Spinal cord (tissue), 10 donors: Measurements from ENCODE around the gene LSS. TPM values are rescaled to one million over a fixed set of nuclear protein-coding genes. Genes with fewer than 3 reads are reported as not detected.

Experiments used
- DNase-seq, 6 donors: peaks; one replicate each; pipeline versions ENCODE4 v3.0.0 to v3.0.0-alpha.2; 2013 to 2015; ENCODE audit warnings: low spot score in 6 of 6, low read depth in 4 of 6
- H3K27ac ChIP-seq: one replicate; pipeline ENCODE4 v1.5.1; 2013; ENCODE audit warnings: low read depth, low read length, control low read depth
- H3K27me3 ChIP-seq: one replicate; pipeline ENCODE4 v1.6.1; 2013; ENCODE audit warnings: low read length; ENCODE audit not compliant: control insufficient read depth, insufficient read depth
- H3K36me3 ChIP-seq: one replicate; pipeline ENCODE4 v1.6.1; 2013; ENCODE audit warnings: low read length; ENCODE audit not compliant: control insufficient read depth, insufficient read depth
- H3K4me1 ChIP-seq: one replicate; pipeline ENCODE4 v1.6.1; 2013; ENCODE audit warnings: low read length; ENCODE audit not compliant: control insufficient read depth, insufficient read depth
- H3K4me3 ChIP-seq: one replicate; pipeline ENCODE4 v1.5.1; 2013; ENCODE audit warnings: low read depth, low read length, control low read depth
- H3K9me3 ChIP-seq: one replicate; pipeline ENCODE4 v1.6.1; 2013; ENCODE audit warnings: low read length; ENCODE audit not compliant: control insufficient read depth, insufficient read depth
- WGBS: methylation state at CpG from one replicate; pipeline ENCODE4 v1.1.5; 2013; ENCODE audit warnings: missing lambda C conversion rate; ENCODE audit not compliant: insufficient coverage; 5-methylcytosine and 5-hydroxymethylcytosine counted together
- polyA plus RNA-seq, 2 donors: library from polyadenylated mRNA; unstranded; fragments of 120-200 nt; gene quantifications; one replicate each; pipeline ENCODE4 v1.2.1, GENCODE V29; 2013; ENCODE audit not compliant: insufficient read length in 2 of 2
- total RNA-seq, 2 donors: library from RNA; depleted of rRNA in 1 of 2; stranded (reverse); fragments of 120-200 nt in 1 of 2; fragments of >200 nt in 1 of 2; gene quantifications; one replicate each; pipeline versions ENCODE4 v1.2.3 to v1.2.4, GENCODE V29; 2013 to 2014
- donor health status: healthy.

LSS gene
- total and polyA plus RNA-seq, 4 donors = 55.6 to 167 (median 115) TPM

DNA sequence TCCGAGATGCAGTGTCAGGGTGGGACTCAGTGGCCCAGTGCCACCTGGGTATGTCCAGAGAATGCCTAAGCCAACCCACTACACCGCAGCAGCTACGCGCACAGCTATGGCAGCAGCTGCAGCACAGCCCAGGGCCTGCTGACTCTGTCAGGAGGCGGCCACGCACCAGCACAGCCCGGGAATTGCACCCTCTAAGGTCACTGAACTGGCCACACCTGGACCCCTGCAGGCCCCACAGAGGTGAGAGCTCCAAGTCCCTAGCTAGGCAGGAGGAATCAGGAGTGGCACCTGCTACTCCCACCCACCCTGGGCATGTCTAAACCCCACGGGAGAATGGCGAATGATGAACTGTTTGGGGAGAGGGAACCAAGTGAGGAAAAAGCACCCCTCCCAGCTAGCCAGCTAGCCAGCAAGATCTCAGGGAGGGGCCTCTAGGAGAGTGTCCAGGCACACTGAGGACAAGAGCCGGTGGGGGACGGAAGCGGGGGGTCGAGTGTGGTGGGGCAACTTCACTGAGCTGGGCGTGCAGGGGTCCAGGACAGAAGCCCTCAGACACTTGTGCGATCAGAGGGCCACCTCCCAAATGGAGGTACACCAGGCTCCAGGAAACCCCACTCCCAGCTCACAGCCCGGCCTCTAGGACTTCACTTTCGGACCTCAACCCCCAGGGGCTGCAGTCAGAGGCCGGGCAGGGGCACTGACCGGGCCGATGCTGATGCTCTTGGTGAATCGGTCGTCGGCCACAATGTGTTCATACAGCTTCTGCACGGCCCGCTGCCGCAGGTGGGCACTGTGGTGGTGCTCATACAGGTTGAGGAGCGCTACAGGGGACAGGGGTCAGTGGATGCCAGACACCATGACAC, 13.9 kb downstream of the LSS start:
- Histone ChIP-seq H3K27me3 (no peaks in the 10 kb centered on the region), H3K9me3 (no peaks in the 10 kb centered on the region), H3K4me1 (peaks cover 7% of the 10 kb centered on the region), H3K27ac (no peak overlapping the region), H3K4me3 (no peak overlapping the region), H3K36me3 (peaks cover 98% of the 10 kb centered on the region)
- 95% methylated on average over 25 of the region's 27 CpGs for WGBS
- no peak for DNase-seq

DNA sequence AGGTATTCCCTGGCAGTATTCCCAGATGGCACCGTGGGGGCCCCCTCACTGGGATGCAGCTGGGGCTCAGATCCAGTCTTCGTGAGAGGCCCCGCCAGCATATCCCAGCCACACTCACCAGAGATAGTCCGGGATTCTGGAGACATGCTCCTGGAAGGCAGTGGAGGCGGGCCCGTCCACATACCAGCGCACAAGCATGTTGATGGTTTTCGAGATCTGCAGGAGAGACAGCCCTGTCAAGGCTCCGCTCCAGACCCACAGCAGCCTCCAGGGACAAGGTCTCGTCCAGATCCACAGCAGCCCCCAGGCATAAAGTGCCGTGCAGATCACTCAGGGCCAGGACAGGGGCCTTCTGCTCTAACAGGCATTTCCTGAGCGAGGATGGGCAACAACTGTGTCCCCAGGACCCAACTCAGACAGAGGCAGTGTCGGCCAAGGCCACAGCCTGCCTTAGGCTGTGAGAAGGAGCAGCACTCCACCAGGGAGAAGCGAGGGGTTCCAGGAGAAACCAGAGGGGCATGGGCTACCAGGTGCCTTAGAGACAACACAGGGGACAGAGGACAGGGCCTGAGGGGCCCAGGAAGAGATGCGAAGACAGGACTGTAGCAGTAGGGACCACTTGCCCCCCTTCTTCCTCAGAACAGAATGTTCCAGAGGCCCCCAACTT, 14.8 kb downstream of the LSS start:
- no peaks in the 10 kb centered on the region for H3K27me3 ChIP-seq
- 79% methylated on average over 15 of the region's 15 CpGs for whole genome bisulfite sequencing
- no peak overlapping the region for H3K27ac ChIP-seq

DNA sequence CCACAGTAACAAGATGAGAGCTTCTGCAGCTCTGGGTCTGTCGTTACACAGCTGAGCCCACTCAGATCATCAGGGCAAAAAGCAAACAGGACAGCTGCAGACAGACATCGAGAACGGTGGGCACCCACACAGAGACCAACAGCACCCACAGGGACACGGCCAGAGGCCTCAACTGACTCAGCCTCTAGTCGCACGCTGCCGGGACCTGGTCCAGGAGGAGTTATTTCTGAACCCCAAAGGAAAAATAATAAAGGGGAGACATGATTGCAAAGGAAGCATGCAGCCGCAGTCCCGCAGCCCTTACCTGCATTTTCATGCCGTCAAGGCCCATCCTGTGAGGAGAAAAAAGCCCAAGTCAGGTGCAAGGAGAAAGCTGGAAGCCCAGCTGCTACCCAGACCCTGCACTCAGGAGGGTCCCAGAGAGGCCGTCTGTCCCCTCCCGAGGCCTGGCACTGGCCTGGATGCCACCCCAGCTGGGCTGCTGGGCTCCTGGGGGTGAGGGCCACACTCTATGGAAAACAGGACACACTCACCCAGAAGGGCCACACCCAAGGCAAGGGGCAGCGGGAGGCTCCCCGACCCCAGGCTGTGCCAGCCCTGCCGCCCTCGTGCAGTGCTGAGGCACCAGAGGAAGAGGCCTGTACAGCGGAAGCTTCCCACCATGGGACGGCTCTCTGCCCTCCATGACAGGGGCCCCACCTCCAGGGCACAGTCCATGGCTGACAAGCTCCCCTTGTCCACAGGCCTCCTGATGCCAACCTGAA, 15.7 kb downstream of the LSS start:
- H3K27me3 ChIP-seq = no peaks in the 10 kb centered on the region
- peaks cover 98% of the 10 kb centered on the region for H3K36me3 ChIP-seq
- H3K4me1 ChIP-seq = peaks cover 2% of the 10 kb centered on the region
- no peaks in the 10 kb centered on the region for H3K9me3 ChIP-seq
- H3K4me3 ChIP-seq = no peak overlapping the region
- 88% methylated on average over 18 of the region's 18 CpGs for WGBS
- DNase-seq = no peak
- H3K27ac ChIP-seq = no peak overlapping the region

More for the DNA sequence above, 14.8 kb downstream of the LSS start:
- H3K9me3 ChIP-seq = no peaks in the 10 kb centered on the region
- H3K4me3 ChIP-seq = no peak overlapping the region
- H3K4me1 ChIP-seq = peaks cover 2% of the 10 kb centered on the region
- H3K36me3 ChIP-seq = peaks cover 98% of the 10 kb centered on the region
- DNase-seq = no peak

DNA sequence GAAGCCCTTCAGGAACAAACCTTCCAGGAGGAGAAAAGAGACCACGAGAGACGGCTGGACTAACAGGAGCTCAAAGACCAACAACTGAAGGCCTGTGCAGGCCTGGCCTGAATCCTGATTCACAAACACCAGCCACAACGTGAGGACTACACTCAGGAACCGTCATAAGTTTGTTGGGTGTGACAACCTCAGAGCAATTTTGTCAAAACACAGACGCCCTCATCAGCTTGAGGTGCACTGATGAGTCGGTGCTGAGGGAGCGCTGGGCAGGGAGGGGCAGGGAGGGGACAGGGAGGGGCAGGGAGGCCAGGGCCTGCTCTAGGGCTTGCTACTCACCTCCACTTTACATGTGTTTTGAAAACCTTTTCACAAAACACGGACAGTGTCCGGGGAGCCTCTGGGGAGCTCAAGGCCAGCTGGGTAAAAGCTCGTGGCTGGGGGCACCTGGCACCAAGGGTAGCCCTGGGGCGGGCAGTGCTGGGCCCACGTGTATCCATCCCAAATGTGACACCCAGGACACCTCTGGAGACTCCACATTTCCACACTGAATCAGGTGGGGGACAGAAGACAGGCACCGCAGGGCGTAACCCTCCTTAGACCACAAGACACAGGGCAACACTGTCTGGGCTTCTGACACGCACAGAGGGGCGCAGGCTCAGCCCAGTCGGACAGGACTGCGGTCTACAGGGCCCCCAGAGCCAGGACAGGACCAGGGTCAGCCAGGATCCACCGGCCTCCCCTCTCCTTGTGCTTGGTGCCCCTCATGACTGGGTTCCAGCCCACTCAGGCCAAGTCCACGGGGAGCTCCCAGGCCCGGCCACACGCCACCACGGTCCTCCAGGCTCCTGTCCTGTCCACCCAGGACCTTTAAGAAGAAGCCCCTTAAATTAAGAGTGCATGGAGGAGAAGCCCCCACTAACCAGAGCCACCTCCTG, 16.5 kb downstream of the LSS start:
- no peak overlapping the region for H3K4me3 ChIP-seq
- no peaks in the 10 kb centered on the region for H3K27me3 ChIP-seq
- H3K36me3 ChIP-seq = peaks cover 98% of the 10 kb centered on the region
- no peak overlapping the region for H3K27ac ChIP-seq
- DNase-seq = no peak
- 93% methylated on average over 15 of the region's 23 CpGs for WGBS
- peaks cover 2% of the 10 kb centered on the region for H3K4me1 ChIP-seq
- H3K9me3 ChIP-seq = no peaks in the 10 kb centered on the region

DNA sequence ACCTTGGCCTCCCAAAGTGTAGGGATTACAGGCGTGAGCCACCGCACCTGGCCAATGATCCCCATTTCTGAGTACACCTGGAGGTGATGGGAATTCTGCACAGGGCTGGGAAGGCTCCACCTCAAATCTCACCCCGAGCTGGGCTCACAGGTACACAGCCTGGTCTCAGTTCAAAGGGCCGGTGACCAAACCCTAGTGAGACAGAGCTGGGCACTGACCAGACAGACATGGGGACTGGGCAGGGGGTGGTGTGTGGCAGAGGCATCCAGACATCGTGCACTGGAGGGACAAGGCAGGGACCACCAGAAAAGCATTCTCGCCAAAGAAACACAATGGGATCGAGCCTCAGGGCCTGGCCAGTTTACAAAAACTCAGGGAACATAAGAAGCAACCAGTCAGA, 17.2 kb downstream of the LSS start:
- no peak overlapping the region for H3K4me3 ChIP-seq
- 88% methylated on average over 7 of the region's 7 CpGs for WGBS
- H3K9me3 ChIP-seq = no peaks in the 10 kb centered on the region
- peaks cover 2% of the 10 kb centered on the region for H3K4me1 ChIP-seq
- peaks cover 98% of the 10 kb centered on the region for H3K36me3 ChIP-seq
- H3K27ac ChIP-seq = no peak overlapping the region
- DNase-seq = no peak
- no peaks in the 10 kb centered on the region for H3K27me3 ChIP-seq

DNA sequence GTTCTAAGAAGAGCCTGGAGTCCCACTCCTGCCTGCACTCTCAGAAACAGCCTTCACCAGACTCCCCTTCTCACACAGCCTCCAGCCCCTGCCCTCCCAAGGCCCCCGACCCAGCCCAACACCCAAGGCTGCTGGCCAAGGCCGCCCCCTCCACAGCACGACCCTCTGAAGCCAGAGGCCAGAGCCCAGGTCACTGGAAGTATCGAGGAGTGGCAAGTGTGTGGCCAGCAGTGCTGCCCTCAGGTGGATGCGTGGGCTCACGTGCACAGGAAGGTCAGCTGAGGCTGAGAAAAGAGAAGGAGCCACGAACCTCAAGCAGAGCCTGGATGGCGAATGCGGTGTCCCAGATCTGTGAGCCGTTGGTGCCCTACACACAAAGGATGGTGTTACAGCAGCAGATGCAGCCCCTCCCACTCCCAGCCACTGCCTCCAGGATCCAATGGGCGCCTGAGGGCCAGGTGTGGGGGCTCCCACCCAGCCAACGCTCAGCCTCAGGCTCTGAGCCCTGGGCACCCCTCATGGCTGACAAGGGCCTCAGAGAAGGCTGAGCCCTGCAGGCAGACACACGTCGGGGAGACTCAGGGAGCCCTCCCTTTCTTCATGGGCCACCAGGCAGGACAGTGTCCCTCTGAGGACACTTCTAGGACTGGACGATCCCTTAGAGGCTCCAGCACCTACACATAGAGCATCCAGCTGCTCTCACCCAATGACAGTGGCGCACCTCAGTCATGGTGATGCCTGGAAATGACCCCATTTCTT, 18.0 kb downstream of the LSS start:
- Histone ChIP-seq H3K4me1 (peaks cover 2% of the 10 kb centered on the region), H3K9me3 (no peaks in the 10 kb centered on the region), H3K36me3 (peaks cover 98% of the 10 kb centered on the region), H3K27me3 (no peaks in the 10 kb centered on the region), H3K27ac (no peak overlapping the region), H3K4me3 (no peak overlapping the region)
- no peak for DNase-seq
- WGBS = 91% methylated on average over 16 of the region's 16 CpGs

DNA sequence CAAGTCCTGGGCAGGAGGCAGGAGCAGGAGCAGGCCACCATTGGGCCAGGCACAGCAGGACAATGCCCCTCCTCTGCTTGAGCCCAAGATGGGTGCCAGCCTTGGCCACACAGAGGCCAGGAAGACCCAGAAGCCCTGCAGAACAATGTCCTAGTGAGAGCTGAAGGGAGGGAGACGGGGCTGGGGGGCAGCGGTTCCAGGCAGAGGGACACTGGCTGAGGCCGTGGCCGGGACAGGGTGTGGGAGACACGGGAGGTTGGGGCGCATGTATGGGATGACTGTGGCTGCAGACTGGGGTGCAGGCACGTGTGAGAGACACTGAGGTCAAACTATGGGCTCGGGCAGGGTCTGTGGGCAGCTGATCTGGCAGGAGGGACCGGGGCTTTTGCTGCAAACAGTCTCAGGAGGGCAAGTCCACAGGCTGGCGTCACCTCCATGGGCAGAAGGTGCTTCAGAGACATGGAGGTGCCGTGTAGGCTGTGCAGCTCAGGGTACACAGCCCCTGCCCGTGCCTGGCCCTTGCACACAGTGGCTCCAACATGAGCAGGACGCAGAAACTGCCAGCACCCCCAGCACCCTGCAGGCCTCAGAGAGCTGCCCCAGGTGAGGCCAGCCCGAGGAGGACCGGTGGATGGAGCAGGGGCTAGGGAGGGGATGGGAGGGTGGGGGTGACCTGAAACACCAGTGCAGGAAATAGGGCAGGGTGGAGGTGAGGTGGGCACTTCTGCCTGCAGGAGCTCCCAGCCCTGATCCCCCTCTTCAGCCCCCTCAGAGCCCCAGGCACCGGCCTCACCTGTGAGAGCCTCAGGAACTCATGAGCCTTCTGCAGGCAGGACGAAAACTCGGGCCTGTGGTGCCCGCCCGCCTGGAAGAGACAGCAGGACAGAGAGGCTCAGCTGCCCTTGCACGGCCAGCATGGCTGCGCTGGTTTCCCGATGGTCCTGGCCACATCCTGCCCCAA, 19.5 kb downstream of the LSS start:
- no peaks in the 10 kb centered on the region for H3K27me3 ChIP-seq
- H3K27ac ChIP-seq = no peak overlapping the region
- DNase-seq = no peak
- no peak overlapping the region for H3K4me3 ChIP-seq
- H3K9me3 ChIP-seq = no peaks in the 10 kb centered on the region
- peaks cover 93% of the 10 kb centered on the region for H3K36me3 ChIP-seq
- WGBS = 95% methylated on average over 20 of the region's 23 CpGs
- H3K4me1 ChIP-seq = peaks cover 2% of the 10 kb centered on the region
